GM19455 (cell line): Measurements from ENCODE around the gene CADM1.

Source experiments
- ATAC-seq: cut with Tn5 transposase; IDR thresholded peaks from one replicate; pipeline ENCODE4 v1.9.1; 2021; ENCODE audit not compliant: unreplicated experiment

Gene CADM1

GRCh38 chr11:115286614-115287013 lies 217.6 kb downstream of the CADM1 start:
- ATAC-seq: no peak

- no peak for ATAC-seq
Observed at GRCh38 chr11:115284773-115285172, 219.4 kb downstream of the CADM1 start.

DNA sequence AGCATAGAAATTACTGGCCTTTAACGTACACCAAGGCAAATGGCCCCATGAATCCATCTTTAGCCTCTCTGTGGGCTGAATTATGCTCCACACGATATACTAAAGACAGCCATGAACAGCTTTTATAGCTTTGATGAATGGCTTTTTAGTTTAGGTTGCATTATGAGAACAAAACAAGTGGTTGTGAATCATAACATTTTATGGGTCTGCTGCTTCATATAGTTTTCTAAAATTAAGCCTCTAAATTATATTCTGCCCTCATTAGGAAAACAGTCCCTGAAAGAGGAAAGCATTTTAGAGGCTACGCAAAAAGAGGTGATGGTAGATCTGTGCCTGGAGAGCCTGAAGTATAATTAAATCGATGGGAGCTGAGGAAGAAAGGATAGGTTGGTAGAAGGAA lies 221.3 kb downstream of the CADM1 start:
- ATAC-seq: no peak

DNA sequence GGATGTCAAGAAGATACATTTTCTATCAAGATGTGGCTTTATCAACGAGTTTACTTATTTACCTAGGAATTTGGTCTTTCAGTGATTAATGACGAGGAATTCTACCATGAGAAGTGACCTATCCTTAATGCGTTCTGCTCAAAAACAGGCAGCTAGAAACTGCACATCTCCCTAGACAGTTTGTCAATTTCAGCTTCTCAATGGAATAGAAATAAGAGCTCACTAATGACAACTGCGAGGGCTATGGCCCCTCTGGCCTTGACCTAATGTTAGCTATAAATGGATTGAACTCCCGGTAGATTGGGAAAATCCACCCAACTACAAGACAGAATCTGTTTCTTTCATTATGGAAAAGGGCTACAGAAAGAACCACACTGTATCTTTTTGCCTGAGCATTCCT lies 223.4 kb downstream of the CADM1 start:
- no peak for ATAC-seq

DNA sequence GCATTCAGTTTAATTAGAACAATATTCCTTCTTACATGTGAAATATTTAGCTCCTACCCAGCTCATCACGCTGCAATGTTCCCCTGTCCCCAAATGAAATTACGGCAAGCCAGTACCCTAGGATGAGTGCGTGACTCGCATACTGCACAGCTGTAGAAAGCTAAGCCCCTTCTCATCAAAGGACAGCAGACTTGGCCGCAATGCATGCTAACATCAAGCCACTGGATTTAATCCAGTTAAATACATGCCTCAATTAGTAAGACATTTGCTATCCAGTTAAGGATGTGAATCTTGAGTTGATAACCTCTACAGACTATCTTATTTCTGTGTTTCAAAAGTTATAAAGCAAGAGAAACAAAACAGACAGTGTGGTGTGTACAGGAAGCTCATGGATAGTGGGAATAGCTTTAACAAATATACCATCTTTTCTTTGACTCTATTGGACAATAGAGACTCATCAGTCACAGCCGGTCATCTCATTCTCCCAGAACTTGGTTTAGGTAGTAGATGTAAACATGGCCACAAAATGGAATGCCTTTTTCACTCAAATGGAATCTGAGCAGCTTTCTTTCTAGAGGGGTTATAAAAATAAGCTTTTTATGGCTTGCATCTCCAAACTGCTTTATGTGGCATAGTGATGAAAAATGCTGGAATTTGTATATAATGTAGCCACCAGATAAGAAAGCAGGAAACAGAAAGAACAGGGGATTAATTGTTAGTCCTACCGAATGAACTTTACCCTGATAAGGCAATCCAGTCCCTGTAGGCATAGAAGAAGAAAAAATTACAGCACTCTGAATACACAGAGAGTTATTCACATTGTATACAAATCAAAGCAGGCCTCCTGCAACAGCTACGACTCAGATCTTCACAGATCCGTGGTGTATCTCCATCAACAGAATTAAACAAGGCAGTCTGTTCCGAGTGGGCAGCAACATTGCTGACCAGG lies 224.1 kb downstream of the CADM1 start:
- no peak for ATAC-seq

GRCh38 chr11:115276799-115277198 lies 227.4 kb downstream of the CADM1 start:
- ATAC-seq: no peak

- no peak for ATAC-seq
Observed at GRCh38 chr11:115276191-115276590, 228.0 kb downstream of the CADM1 start.

DNA sequence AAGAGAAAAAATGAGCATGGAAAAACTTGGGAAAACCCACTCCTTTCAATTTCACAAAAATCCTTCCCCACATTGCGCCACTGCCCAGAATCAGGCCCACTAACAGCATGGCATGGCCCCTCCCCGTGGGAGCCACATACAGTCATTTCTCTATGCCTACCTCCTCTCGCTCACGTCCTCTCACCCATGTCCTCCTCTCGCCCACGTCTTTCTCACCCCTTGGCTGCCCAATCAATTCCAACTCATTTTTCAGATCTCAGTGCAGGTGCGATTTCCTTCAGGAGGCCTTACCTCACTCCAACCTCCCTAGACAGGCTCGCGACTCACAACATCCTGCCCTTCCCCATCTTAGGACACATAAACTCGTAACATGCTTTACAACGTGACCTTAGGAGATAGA lies 229.2 kb downstream of the CADM1 start:
- no peak for ATAC-seq

GRCh38 chr11:115272925-115273324 lies 231.3 kb downstream of the CADM1 start:
- no peak for ATAC-seq

DNA sequence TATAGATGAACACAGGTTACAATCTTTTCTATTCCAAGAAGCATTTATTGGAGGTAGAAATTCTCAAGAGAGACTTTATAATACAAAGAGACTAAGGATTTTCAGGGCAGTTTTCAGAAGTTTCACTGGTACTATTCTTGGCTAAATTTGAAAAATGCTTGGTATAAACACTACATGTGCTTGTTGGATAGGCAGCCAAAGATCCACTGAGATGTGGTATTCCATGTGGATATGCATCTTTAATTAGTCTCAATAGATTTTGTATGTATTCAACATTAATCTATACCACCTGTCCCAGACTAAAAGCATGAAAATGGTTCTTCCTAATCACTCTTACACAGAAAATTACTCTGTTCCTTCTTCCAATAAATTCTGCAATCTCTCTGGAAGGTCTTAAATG lies 232.6 kb downstream of the CADM1 start:
- no peak for ATAC-seq

GRCh38 chr11:115269191-115269950 lies 234.8 kb downstream of the CADM1 start:
- no peak for ATAC-seq

- no peak for ATAC-seq
Observed at GRCh38 chr11:115267871-115268270, 236.3 kb downstream of the CADM1 start.

- ATAC-seq: no peak
Observed at GRCh38 chr11:115267238-115267781, 236.9 kb downstream of the CADM1 start.

DNA sequence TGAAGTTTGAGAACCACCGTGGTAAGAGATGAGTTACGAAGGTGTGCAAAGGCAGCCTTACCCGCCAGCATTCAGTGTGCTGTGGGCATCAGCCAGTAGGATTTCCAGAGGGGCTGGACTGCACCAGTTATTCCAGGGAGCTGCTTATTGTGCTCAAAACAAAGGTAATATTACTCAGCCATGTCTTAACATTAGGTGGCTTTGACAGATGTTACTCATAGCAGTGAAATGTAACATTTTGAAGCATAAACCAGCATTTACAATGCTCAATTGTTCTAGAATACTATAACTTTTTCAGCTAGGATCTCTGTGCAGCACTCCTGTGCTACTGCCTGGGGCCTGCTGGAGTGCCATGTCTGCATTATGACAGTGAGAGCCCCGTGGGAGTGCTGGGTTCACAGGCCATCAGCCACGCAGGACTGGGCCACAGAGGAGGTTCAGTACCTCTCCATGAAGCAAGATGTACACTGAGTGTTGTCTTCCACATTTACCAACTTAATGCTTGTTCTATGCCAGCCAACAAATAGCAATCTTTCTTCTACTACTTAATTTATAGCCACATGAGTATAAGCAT lies 238.1 kb downstream of the CADM1 start:
- ATAC-seq: no peak

GRCh38 chr11:115263799-115264656 lies 240.2 kb downstream of the CADM1 start:
- ATAC-seq: no peak

GRCh38 chr11:115258216-115258615 lies 246.0 kb downstream of the CADM1 start:
- ATAC-seq: no peak

- ATAC-seq: no peak
Observed at GRCh38 chr11:115257678-115258077, 246.5 kb downstream of the CADM1 start.

DNA sequence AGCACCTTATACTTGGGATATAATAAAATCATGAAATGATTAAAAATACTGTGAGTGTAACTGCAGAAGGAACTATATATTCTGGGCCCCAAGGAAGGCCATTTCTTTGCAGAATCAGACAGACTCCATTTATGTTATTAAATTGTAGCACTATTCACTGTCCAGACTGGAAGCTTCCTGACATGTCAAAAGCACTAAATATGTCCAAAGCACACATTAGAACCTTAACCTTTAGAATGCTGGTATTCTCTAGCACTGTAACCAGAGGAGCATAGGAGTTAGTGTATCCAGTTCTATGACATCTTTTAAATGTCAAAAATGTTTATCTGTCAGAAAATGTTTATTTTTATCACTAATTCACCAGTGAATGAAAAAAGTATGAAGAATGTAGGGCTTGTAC lies 246.9 kb downstream of the CADM1 start:
- ATAC-seq: no peak

DNA sequence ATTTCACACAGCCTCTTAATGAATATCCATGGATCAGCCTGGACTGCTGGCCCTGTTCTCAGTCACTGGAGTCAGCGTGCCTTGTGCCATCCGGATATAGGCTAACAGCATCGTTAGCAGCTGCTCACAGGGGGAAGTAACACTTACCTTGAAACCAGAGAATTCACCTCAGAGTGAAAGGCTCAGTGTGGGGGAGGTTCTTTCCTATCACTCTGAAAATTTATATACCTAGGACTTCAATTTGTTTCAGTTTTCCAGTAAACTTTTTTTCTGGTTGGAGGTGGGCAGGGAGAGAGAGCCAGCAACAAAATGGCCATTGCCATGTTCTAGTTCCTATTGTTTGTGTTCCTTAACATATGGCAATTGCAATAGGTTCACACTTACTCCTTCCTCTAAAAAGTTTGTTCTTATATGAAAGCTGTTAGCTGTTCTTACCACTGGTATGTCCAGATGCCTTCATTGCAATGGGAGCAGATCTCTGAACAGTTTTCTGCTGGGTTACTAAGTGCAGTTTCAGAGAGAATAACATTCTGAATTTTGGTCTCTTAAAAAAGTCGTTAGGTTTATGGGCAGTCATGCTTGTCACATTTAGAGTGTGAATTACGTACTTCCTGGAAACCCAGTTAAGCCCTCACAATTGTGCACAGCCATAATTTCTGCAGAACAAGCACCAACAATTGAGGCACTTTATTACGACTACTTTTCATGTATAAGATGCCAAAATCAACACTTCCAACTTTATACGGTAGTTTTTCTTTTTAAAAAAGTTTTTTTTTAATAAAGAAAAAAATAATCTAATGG lies 247.6 kb downstream of the CADM1 start:
- ATAC-seq: peak; percentile 97
